Gastroesophageal sphincter (tissue), 3 donors: ENCODE results near the gene DEGS1.

ENCODE experiments used
- CTCF ChIP-seq, 4 experiments: fragments of 200-600 bp in 2 of 4; fragments of 450-650 bp in 2 of 4; sonication (generic) in 1 of 4; IDR thresholded peaks; one replicate each; pipeline ENCODE4 v1.5.1; 2017 to 2019; ENCODE audit warnings: antibody characterized with exemption in 4 of 4, mild to moderate bottlenecking in 2 of 4, moderate library complexity in 2 of 4
- POLR2A ChIP-seq, 2 donors: fragments of 450-650 bp; IDR thresholded peaks; one replicate each; pipeline ENCODE4 v1.6.1; 2017; ENCODE audit warnings: antibody characterized with exemption in 2 of 2, mild to moderate bottlenecking in 2 of 2, moderate library complexity in 1 of 2

GRCh38 chr1:224237119-224237881 lies 54.3 kb downstream of the DEGS1 start:
- TF ChIP-seq CTCF (IDR thresholded peaks at IDR 0.05) (no peak), POLR2A (IDR thresholded peaks at IDR 0.05) (no peak)
